Measurements from ENCODE around the gene NODAL.

The NODAL gene

GRCh38 chr10:70403483-70404035 lies 37.9 kb downstream of the NODAL start:
- Histone ChIP-seq H3K27ac (ENCODE audit: low read depth, low read length) (peak overlapping the region; percentile 100), H3K4me3 (ENCODE audit: low read depth in 1 of 2, low read length in 2 of 2) (peak overlapping the region in 1 of 2 donors; percentile 25)

GRCh38 chr10:70399177-70399576 lies 42.3 kb downstream of the NODAL start:
- no peak overlapping the region for H3K9ac ChIP-seq (ENCODE audit: low read length)
- no peaks in the 10 kb centered on the region for H3K36me3 ChIP-seq (ENCODE audit: insufficient read depth, low read length)
- H3K4me1 ChIP-seq (ENCODE audit: insufficient read depth, low read length), result peaks cover 4% of the 10 kb centered on the region
- no peak overlapping the region for H3K4me3 ChIP-seq (ENCODE audit: low read depth in 1 of 2, low read length in 2 of 2)
- H3K27ac ChIP-seq (ENCODE audit: low read depth, low read length), result no peak overlapping the region
- no peaks in the 10 kb centered on the region for H3K9me3 ChIP-seq (ENCODE audit: low read length)
- no peaks in the 10 kb centered on the region for H3K27me3 ChIP-seq (ENCODE audit: control insufficient read depth in 1 of 2, insufficient read depth in 2 of 2, low read length in 2 of 2)

More at GRCh38 chr10:70403483-70404035, 37.9 kb downstream of the NODAL start:
- peak overlapping the region; percentile 8 for H3K9ac ChIP-seq (ENCODE audit: low read length)
- no peaks in the 10 kb centered on the region for H3K9me3 ChIP-seq (ENCODE audit: low read length)
- no peaks in the 10 kb centered on the region for H3K36me3 ChIP-seq (ENCODE audit: insufficient read depth, low read length)
- peaks cover 18% of the 10 kb centered on the region for H3K4me1 ChIP-seq (ENCODE audit: insufficient read depth, low read length)
- no peaks in the 10 kb centered on the region for H3K27me3 ChIP-seq (ENCODE audit: control insufficient read depth in 1 of 2, insufficient read depth in 2 of 2, low read length in 2 of 2)

- Histone ChIP-seq H3K36me3 (ENCODE audit: insufficient read depth, low read length) (no peaks in the 10 kb centered on the region), H3K27ac (ENCODE audit: low read depth, low read length) (no peak overlapping the region), H3K4me3 (ENCODE audit: low read depth in 1 of 2, low read length in 2 of 2) (no peak overlapping the region), H3K27me3 (ENCODE audit: control insufficient read depth in 1 of 2, insufficient read depth in 2 of 2, low read length in 2 of 2) (no peaks in the 10 kb centered on the region), H3K4me1 (ENCODE audit: insufficient read depth, low read length) (no peaks in the 10 kb centered on the region), H3K9ac (ENCODE audit: low read length) (no peak overlapping the region), H3K9me3 (ENCODE audit: low read length) (no peaks in the 10 kb centered on the region)
Observed at GRCh38 chr10:70396140-70396539, 45.3 kb downstream of the NODAL start.

GRCh38 chr10:70391654-70392053 lies 49.8 kb downstream of the NODAL start:
- H3K36me3 ChIP-seq (ENCODE audit: insufficient read depth, low read length), result no peaks in the 10 kb centered on the region
- H3K4me1 ChIP-seq (ENCODE audit: insufficient read depth, low read length), result no peaks in the 10 kb centered on the region
- H3K4me3 ChIP-seq (ENCODE audit: low read depth in 1 of 2, low read length in 2 of 2), result no peak overlapping the region
- H3K27me3 ChIP-seq (ENCODE audit: control insufficient read depth in 1 of 2, insufficient read depth in 2 of 2, low read length in 2 of 2), result no peaks in the 10 kb centered on the region
- H3K9me3 ChIP-seq (ENCODE audit: low read length), result no peaks in the 10 kb centered on the region
- H3K9ac ChIP-seq (ENCODE audit: low read length), result no peak overlapping the region
- H3K27ac ChIP-seq (ENCODE audit: low read depth, low read length), result no peak overlapping the region
